GM12878 (cell line): ENCODE data around the gene COL11A2. TPM values are rescaled to one million over a fixed set of nuclear protein-coding genes. Genes with fewer than 3 reads are reported as not detected.

Experiments used
- CBX5 ChIP-seq: sonication (generic); IDR thresholded peaks from 2 replicates; pipeline ENCODE4 v1.6.1; 2016; ENCODE audit warnings: low read depth, moderate library complexity, mild to moderate bottlenecking, inconsistent platforms
- CREM ChIP-seq: IDR thresholded peaks from 2 replicates; pipeline ENCODE4 v1.6.1; 2014; ENCODE audit warnings: antibody characterized with exemption, low read depth
- EED ChIP-seq: sonication (generic); IDR thresholded peaks from 2 replicates; pipeline ENCODE4 v1.6.1; 2016; ENCODE audit warnings: antibody characterized with exemption, low read depth
- ESRRA ChIP-seq: IDR thresholded peaks from 2 replicates; pipeline ENCODE4 v1.6.1; 2012; ENCODE audit warnings: mild to moderate bottlenecking, low read length, improper control_type of control experiment
- EZH2 ChIP-seq: IDR thresholded peaks from 2 replicates; pipeline ENCODE4 v1.6.1; 2012; ENCODE audit warnings: low read depth, mild to moderate bottlenecking, control low read depth, inconsistent platforms, low read length, borderline replicate concordance; ENCODE audit not compliant: control insufficient read depth
- FOS ChIP-seq: IDR thresholded peaks from 3 replicates; pipeline ENCODE4 v1.6.1; 2011; ENCODE audit warnings: borderline replicate concordance; ENCODE audit not compliant: insufficient read length; ENCODE audit errors: extremely low read depth
- HDAC2 ChIP-seq: fragments of 200-600 bp; sonication (generic); IDR thresholded peaks from 2 replicates; pipeline ENCODE4 v1.6.1; 2017
- HDGF ChIP-seq: fragments of 450-650 bp; IDR thresholded peaks from 2 replicates; pipeline ENCODE4 v1.6.1; 2016; ENCODE audit warnings: antibody characterized with exemption
- KLF5 ChIP-seq: fragments of 450-650 bp; IDR thresholded peaks from 2 replicates; pipeline ENCODE4 v1.6.1; 2014; ENCODE audit warnings: mild to moderate bottlenecking; ENCODE audit not compliant: partially characterized antibody
- PML ChIP-seq: IDR thresholded peaks from 2 replicates; pipeline ENCODE4 v1.6.1; 2012; ENCODE audit warnings: low read length, inconsistent platforms
- POLR2AphosphoS2 ChIP-seq: IDR thresholded peaks from 2 replicates; pipeline ENCODE4 v1.6.1; 2011; ENCODE audit warnings: low read depth, mild to moderate bottlenecking, low read length, improper control_type of control experiment, moderate library complexity
- REST ChIP-seq: IDR thresholded peaks from 2 replicates; pipeline ENCODE4 v1.6.1; 2012; ENCODE audit warnings: mild to moderate bottlenecking, low read depth, low read length
- RFX5 ChIP-seq: IDR thresholded peaks from 2 replicates; pipeline ENCODE4 v1.6.1; 2011; ENCODE audit warnings: low read depth, low read length, improper control_type of control experiment
- RUNX3 ChIP-seq: IDR thresholded peaks from 2 replicates; pipeline ENCODE4 v1.6.1; 2012; ENCODE audit warnings: low read length, inconsistent platforms
- WRNIP1 ChIP-seq: IDR thresholded peaks from 2 replicates; pipeline ENCODE4 v1.6.1; 2011; ENCODE audit warnings: low read depth, low read length, improper control_type of control experiment, borderline replicate concordance
- ZNF687 ChIP-seq: fragments of 450-650 bp; IDR thresholded peaks from 2 replicates; pipeline ENCODE4 v1.6.1; 2017; ENCODE audit warnings: mild to moderate bottlenecking, moderate library complexity
- polyA plus RNA-seq, 11 experiments: library from polyadenylated mRNA; depleted of rRNA in 4 of 11; unstranded in 6 of 11; stranded (reverse) in 5 of 11; fragments of >200 nt; fragmentation: Nextera tagmentation in 4 of 11; fragmentation: Illumina TruSeq in 1 of 11; extraction: Ambion mirVana in 4 of 11; extraction: Trizol in 1 of 11; gene quantifications; 1 replicate in 1 of 11; 2 replicates in 10 of 11; pipeline versions ENCODE4 v1.2.1 to v1.2.3, GENCODE V29; 2011 to 2016; ENCODE audit warnings: inconsistent platforms in 2 of 11, missing spikeins in 2 of 11, low read depth in 1 of 11
- total RNA-seq, 4 experiments: library from RNA; depleted of rRNA in 3 of 4; stranded (reverse); fragments of >200 nt in 3 of 4; fragmentation: Illumina TruSeq in 1 of 4; extraction: Trizol in 1 of 4; gene quantifications; 2 replicates each; pipeline versions ENCODE4 v1.2.1 to v1.2.3, GENCODE V29; 2013 to 2021
- TF ChIP-seq, protein P1 (sequence below): IDR thresholded peaks from 2 replicates; pipeline ENCODE4 v1.6.1; 2012; ENCODE audit warnings: low read depth, low read length, improper control_type of control experiment
- TF ChIP-seq, protein P2 (sequence below): fragments of 450-650 bp; formaldehyde crosslinking; IDR thresholded peaks from 2 replicates; pipeline ENCODE4 v1.5.0; 2022; ENCODE audit warnings: mild to moderate bottlenecking, missing genetic modification characterization

Gene COL11A2
- total and polyA plus RNA-seq, 10 of the 15 experiments (the other 5 are each of a cell fraction or from before 2014, with no cell fraction given), result 0.03 to 0.83 (median 0.22) TPM; not detected in 1

DNA sequence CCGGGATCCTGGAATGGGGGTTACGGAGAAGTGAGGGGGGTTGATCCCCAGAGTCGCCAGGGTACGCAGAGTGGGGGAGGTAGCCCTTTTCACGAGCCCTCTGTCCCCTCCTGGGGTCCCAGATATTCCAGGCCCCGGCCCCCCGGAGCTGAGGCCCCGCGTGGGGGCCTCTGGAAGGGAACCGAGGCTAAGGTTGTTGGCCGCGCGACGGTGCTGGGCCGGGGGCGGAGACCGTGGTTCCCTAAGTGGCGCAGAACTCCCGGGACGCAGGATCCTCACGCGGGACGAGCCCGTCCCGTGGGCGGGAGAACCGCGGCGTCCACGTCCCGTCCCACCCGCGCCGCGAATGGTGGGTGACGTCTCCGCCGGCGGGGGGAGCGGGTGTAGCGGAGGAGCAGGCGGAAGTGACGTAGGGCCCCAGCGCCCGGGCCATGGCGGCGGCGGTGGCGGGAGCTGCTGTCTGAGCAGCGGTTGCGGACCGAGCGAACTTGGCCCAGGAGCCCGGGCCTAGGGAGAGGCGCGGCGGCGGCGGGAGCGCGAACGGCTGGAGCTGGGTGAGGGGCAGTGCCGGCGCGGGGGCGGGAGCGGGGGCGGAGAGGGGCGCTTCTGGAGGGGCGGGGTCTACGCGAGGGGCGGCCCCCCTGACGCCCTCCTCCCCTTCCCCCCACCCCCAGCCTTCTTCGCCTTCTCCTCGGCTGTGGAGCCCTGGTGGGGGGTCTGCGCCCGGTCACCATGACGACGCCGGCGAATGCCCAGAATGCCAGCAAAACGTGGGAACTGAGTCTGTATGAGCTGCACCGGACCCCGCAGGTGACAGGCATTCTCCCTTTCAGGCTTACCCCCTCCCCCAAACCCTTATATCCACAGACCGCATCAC, 16.1 kb upstream of the COL11A2 start, which contains the start of gene RING1 (continued):
- TF ChIP-seq EED (peak; percentile 18; the same call in 1 of the 2 replicates), EZH2 (no peak), ESRRA (no peak), HDGF (no peak), PML (no peak), REST (no peak), ZNF687 (no peak; the same call in none of the 2 replicates), RFX5 (no peak), WRNIP1 (no peak), CREM (peak; percentile 97), CBX5 (no peak), KLF5 (peak; percentile 40), HDAC2 (no peak), FOS (no peak), RUNX3 (no peak), POLR2AphosphoS2 (peak; percentile 74; the same call in 1 of the 2 replicates)
- TF ChIP-seq, protein P1, sequence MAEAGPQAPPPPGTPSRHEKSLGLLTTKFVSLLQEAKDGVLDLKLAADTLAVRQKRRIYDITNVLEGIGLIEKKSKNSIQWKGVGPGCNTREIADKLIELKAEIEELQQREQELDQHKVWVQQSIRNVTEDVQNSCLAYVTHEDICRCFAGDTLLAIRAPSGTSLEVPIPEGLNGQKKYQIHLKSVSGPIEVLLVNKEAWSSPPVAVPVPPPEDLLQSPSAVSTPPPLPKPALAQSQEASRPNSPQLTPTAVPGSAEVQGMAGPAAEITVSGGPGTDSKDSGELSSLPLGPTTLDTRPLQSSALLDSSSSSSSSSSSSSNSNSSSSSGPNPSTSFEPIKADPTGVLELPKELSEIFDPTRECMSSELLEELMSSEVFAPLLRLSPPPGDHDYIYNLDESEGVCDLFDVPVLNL, result 0 out of 2 replicates have a peak, but pooled peaks have one; percentile 44
- TF ChIP-seq, protein P2, sequence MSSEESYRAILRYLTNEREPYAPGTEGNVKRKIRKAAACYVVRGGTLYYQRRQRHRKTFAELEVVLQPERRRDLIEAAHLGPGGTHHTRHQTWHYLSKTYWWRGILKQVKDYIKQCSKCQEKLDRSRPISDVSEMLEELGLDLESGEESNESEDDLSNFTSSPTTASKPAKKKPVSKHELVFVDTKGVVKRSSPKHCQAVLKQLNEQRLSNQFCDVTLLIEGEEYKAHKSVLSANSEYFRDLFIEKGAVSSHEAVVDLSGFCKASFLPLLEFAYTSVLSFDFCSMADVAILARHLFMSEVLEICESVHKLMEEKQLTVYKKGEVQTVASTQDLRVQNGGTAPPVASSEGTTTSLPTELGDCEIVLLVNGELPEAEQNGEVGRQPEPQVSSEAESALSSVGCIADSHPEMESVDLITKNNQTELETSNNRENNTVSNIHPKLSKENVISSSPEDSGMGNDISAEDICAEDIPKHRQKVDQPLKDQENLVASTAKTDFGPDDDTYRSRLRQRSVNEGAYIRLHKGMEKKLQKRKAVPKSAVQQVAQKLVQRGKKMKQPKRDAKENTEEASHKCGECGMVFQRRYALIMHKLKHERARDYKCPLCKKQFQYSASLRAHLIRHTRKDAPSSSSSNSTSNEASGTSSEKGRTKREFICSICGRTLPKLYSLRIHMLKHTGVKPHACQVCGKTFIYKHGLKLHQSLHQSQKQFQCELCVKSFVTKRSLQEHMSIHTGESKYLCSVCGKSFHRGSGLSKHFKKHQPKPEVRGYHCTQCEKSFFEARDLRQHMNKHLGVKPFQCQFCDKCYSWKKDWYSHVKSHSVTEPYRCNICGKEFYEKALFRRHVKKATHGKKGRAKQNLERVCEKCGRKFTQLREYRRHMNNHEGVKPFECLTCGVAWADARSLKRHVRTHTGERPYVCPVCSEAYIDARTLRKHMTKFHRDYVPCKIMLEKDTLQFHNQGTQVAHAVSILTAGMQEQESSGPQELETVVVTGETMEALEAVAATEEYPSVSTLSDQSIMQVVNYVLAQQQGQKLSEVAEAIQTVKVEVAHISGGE (CRISPR knock-in tag), result peak; percentile 21; the same call in 1 of the 2 replicates
